Measurements from ENCODE around the gene GTF3C5.
"Not testable (repeated sequence)": the region's sequence is repeated elsewhere in the genome, so short reads cannot be mapped to it uniquely, and the experiment has no call there.

The GTF3C5 gene

DNA sequence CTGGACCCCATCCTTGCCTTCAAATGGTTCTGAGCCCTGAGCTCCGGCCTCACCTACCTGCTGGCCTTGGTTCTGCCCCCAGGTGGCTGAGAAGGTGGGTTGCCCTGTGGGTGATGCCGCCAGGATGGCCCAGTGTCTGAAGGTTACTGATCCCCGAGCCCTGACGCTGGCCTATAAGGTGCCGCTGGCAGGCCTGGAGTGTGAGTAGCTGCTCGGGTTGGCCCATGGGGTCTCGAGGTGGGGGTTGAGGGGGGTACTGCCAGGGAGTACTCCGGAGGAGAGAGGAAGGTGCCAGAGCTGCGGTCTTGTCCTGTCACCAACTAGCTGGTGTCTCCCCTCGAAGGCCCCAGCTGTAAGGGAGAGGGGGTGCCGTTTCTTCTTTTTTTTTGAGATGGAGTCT, 36.2 kb downstream of the GTF3C5 start:
- in situ Hi-C loops (cut with MboI; ENCODE audit: low sequenced_read_pairs), result no loop called here

DNA sequence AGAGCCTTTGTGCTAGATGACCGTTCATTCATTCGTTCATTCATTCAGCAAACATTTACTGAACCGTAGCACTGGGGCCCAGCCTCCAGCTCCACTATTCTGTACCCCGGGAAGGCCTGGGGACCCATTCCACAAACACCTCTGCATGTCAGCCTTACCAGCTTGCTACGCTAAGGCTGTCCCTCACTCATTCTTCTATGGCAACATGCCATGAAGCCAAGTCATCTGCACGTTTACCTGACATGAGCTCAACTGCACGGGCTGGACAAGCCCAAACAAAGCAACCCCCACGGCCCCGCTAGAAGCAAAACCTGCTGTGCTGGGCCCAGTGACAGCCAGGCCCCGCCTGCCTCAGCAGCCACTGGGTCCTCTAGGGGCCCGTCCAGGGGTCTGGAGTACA, 37.0 kb downstream of the GTF3C5 start:
- in situ Hi-C loops (cut with MboI; ENCODE audit: low sequenced_read_pairs), result no loop called here

GRCh38 chr9:133068431-133068830, 37.6 kb downstream of the GTF3C5 start:
- in situ Hi-C loops (cut with MboI; ENCODE audit: low sequenced_read_pairs), result not testable (repeated sequence)

DNA sequence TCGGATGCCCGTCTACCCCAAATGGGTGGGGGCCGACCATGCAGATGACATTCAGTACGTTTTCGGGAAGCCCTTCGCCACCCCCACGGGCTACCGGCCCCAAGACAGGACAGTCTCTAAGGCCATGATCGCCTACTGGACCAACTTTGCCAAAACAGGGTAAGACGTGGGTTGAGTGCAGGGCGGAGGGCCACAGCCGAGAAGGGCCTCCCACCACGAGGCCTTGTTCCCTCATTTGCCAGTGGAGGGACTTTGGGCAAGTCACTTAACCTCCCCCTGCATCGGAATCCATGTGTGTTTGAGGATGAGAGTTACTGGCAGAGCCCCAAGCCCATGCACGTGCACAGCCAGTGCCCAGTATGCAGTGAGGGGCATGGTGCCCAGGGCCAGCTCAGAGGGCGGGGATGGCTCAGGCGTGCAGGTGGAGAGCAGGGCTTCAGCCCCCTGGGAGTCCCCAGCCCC, 39.7 kb downstream of the GTF3C5 start:
- in situ Hi-C loops (cut with MboI; ENCODE audit: low sequenced_read_pairs), result not testable (repeated sequence)

DNA sequence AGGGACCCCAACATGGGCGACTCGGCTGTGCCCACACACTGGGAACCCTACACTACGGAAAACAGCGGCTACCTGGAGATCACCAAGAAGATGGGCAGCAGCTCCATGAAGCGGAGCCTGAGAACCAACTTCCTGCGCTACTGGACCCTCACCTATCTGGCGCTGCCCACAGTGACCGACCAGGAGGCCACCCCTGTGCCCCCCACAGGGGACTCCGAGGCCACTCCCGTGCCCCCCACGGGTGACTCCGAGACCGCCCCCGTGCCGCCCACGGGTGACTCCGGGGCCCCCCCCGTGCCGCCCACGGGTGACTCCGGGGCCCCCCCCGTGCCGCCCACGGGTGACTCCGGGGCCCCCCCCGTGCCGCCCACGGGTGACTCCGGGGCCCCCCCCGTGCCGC, 40.2 kb downstream of the GTF3C5 start:
- in situ Hi-C loops (cut with MboI; ENCODE audit: low sequenced_read_pairs), result not testable (repeated sequence)

DNA sequence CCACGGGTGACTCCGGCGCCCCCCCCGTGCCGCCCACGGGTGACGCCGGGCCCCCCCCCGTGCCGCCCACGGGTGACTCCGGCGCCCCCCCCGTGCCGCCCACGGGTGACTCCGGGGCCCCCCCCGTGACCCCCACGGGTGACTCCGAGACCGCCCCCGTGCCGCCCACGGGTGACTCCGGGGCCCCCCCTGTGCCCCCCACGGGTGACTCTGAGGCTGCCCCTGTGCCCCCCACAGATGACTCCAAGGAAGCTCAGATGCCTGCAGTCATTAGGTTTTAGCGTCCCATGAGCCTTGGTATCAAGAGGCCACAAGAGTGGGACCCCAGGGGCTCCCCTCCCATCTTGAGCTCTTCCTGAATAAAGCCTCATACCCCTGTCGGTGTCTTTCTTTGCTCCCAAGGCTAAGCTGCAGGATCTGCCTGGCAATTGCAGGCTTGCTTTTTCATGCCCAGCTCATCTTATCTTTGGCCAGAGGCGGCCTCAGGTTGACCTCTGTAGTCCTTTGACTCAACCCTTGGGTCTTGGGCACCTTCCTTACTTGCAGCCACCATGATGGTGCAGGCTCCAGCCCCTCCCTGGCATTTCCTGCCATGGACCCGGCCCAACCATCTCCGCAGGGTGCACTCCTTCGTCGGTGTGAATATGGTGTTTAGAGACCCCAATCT, 40.8 kb downstream of the GTF3C5 start:
- in situ Hi-C loops (cut with MboI; ENCODE audit: low sequenced_read_pairs), result no loop called here

GRCh38 chr9:133072210-133072609, 41.4 kb downstream of the GTF3C5 start:
- in situ Hi-C loops (cut with MboI; ENCODE audit: low sequenced_read_pairs), result not testable (repeated sequence)

DNA sequence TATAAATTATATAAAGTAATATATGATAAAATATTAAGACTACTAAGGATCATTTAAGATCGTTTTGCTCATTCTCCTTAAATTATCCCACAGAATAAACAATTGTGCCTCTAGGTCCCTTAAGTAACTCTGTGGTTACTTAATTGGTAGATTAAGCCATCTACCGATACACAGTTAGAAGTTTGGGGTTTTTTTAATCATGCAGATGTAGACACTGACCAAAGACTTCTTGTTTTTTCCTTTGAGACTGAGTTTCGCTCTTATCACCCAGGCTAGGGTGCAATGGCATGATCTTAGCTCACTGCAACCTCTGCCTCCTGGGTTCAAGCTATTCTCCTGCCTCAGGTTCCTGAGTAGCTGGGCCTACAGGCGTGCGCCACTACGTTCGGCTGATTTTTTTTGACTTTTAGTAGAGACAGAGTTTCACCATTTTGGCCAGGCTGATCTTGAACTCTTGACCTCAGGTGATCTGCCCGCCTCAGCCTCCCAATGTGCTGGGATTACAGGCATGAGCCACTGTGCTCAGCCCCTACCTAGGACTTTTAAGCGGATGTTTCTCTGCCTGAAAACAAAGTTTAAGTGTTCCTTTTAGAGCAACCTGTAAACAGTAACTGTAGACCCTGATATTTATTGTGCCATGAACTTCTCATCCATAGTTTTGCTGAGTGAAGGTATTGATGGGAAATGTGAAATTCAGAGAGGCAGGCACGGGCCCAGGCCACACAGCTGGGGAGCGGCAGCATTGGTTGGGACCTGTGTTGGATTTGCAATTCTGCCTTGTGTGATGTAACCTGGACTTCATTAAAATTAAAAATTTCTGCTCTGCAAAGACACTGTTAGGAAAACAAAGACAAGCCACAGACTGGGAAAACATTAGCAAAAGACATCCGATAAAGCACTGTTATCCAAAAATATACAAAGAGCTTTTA, 42.6 kb downstream of the GTF3C5 start:
- in situ Hi-C loops (cut with MboI; ENCODE audit: low sequenced_read_pairs), result no loop called here

DNA sequence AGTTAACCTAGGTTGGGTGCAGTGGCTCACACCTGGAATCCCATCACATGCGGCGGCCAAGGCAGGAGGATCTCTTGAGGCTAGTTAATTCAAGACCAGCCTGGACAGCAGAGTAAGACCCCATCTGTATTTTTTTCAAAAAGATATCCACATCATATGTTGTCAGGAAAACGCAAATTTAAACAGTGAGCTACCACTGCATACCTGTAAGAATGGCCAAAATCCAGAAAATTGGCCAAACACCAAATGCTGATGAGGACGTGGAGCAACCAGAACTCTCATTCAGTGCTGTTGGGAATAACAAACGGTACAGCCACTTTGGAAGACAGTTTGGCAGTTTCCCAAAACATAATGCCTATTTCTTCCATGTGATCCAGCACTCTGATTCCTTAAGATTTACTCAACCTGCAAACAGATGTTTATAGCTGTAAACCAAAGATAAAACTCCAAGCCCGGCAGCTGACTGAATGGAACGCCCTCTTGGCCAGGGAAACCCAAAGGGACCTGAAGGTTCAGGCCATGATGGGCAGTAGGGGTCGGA, 43.4 kb downstream of the GTF3C5 start:
- in situ Hi-C loops (cut with MboI; ENCODE audit: low sequenced_read_pairs), result no loop called here

DNA sequence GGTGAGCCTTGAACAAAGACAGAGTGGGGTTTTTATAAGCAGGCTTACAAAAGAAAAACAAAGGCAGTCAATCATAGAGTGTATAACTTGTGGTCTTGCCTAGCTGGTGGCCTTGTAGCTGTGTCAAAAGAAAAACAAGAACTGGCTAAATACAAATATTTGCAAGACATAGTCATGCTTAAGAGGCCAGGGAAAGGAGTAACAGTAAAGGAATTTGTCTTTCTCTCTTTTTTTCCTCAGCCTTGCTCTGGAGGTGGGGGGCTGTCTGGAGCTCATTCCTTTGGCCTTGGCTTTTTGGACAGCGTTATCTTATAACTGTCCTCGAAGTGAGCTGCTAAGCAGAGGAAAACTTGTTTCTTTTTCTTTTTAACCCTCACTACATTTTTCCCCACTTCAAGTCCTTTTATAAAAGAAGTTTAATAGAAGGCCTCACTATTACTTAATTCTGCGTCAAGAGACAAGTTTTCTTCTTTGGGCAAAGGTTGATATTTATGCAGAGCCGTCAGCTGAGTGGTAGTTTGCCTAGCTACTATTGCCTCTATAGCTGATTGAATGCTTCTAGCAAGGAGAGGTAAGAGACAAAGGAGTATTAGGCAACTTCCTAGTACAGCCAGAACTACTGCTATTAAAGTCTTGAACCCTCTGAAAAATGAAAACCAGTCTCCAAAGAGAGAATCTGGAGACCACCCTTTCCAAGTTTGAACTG, 45.3 kb downstream of the GTF3C5 start:
- in situ Hi-C loops (cut with MboI; ENCODE audit: low sequenced_read_pairs), result no loop called here

DNA sequence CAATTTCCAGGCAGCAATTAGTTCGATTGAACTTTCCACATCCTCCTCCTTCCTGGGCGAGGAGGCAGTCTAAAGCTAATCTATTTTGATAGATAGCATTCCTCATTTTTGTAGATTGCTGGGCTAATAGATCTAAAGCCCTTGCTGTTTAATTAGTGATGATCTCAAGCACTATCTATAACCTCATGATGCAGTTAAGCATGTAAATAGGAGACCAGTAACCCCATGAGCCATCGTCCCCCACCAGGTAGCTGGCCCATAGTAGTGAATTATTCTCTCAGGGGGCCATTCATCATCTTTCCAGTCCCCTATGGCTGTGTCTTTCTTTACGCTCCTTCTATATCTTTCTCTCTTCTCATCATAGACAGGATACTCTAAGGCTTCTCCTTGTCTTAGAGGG, 45.9 kb downstream of the GTF3C5 start:
- in situ Hi-C loops (cut with MboI; ENCODE audit: low sequenced_read_pairs), result no loop called here

DNA sequence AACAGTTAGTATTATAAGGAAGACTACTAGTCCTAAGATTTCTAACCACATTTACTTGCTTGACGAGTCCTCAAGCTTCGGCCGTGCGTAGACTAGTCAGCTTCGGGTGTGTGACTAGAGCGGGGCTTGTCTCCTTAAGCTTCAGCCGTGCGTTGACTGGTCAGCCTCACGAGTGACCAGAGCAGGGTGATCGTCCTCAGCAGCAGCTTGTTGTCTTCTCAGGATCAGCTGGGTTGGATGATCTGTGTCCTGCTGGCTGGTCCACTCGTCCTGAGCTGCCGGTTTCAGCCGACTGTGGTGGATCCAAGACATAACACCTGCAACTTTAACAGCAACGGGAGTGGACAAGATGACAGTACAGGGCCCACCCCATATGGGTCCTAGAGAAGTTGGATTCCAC, 47.7 kb downstream of the GTF3C5 start:
- in situ Hi-C loops (cut with MboI; ENCODE audit: low sequenced_read_pairs), result no loop called here

- in situ Hi-C loops (cut with MboI; ENCODE audit: low sequenced_read_pairs), result no loop called here
Observed at GRCh38 chr9:133080161-133080560, 49.4 kb downstream of the GTF3C5 start.

DNA sequence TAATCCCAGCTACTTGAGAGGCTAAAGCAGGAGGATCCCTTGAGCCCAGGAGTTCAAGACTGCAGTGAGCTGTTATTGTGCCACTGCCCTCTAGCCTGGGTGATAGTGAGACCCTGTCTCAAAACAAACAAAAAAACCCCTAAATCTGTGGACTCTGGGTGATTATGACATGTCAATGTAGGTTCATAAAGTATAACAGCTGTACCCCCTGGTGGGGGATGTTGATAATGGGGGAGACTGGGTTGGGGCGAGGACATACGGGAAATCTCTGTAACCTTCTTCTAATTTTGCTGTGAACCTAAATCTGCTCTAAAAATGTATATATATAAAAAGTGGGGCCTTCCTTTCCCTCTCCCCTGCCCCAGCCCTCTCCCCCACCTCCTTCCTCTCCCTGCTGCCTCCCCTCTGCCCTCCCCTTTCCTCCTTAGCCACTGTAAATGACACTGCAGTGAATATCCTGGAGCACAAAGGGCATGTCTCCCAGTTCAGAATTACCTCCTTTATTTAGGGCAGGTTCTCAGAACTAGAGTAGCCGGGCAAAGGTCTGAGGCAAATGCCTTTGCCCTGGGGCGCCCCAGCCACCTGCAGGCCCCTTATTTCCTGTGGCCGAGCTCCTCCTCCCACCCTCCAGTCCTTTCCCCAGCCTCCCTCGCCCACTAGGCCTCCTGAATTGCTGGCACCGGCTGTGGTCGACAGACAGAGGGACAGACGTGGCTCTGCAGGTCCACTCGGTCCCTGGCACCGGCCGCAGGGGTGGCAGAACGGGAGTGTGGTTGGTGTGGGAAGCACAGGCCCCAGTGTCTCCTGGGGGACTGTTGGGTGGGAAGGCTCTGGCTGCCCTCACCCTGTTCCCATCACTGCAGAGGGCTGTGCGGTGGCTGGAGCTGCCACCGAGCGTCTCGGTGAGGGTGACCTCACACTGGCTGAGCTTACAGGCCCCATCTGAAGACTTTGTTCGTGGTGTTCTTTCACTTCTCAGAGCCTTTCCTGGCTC, 50.3 kb downstream of the GTF3C5 start:
- in situ Hi-C loops (cut with MboI; ENCODE audit: low sequenced_read_pairs), result not testable (repeated sequence)

DNA sequence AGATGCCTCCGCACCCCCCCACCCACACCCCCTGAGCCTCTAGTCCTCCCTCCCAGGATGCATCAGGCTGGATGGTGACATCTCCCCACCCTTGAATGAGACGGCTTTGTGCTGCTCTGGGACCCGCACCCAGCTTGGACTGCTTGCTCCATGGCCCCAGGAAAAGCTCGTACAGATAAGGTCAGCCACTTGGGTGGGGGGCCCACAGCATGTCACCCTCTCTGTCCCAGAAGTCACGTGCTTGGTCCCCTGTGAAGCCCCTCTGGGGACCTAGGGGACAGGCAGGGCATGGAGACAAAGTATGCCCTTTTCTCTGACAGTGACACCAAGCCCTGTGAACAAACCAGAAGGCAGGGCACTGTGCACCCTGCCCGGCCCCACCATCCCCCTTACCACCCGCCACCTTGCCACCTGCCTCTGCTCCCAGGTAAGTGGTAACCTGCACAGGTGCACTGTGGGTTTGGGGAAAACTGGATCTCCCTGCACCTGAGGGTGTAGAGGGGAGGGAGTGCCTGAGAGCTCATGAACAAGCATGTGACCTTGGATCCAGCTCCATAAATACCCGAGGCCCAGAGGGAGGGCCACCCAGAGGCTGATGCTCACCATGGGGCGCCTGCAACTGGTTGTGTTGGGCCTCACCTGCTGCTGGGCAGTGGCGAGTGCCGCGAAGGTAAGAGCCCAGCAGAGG, 51.3 kb downstream of the GTF3C5 start:
- in situ Hi-C loops (cut with MboI; ENCODE audit: low sequenced_read_pairs), result not testable (repeated sequence)

GRCh38 chr9:133083688-133084087, 52.9 kb downstream of the GTF3C5 start:
- in situ Hi-C loops (cut with MboI; ENCODE audit: low sequenced_read_pairs), result not testable (repeated sequence)

DNA sequence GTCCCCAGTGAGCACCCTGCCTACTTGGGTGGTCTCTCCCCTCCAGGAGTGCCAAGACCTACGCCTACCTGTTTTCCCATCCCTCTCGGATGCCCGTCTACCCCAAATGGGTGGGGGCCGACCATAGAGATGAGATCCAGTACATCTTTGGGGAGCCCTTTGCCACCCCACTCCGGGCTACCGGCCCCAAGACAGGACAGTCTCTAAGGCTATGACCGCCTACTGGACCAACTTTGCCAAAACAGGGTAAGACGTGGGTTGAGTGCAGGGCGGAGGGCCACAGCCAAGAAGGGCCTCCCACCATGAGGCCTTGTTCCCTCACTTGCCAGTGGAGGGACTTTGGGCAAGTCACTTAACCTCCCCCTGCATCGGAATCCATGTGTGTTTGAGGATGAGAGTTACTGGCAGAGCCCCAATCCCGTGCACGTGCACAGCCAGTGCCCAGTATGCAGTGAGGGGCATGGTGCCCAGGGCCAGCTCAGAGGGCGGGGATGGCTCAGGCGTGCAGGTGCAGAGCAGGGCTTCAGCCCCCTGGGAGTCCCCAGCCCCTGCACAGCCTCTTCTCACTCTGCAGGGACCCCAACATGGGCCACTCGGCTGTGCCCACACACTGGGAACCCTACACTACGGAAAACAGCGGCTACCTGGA, 55.5 kb downstream of the GTF3C5 start:
- in situ Hi-C loops (cut with MboI; ENCODE audit: low sequenced_read_pairs), result not testable (repeated sequence)

GRCh38 chr9:133086894-133087293, 56.1 kb downstream of the GTF3C5 start:
- in situ Hi-C loops (cut with MboI; ENCODE audit: low sequenced_read_pairs), result no loop called here
